Keratinocyte (primary cell): ENCODE measurements around the gene XPC. TPM values are rescaled to one million over a fixed set of nuclear protein-coding genes. Genes with fewer than 3 reads are reported as not detected.

ENCODE experiments used
- DNase-seq: peaks from one replicate; pipeline ENCODE4 v3.0.0-alpha.2; 2011; ENCODE audit warnings: low read depth, missing footprints, low spot score
- FAIRE-seq: peaks from 2 replicates; lab custom pipeline; 2011; peaks lifted over from hg19 to GRCh38; lab: Jason Lieb, UNC
- H2AFZ ChIP-seq: 2 replicates; pipeline ENCODE4 v1.6.0; 2012; ENCODE audit warnings: low read length, control low read depth, inconsistent platforms; ENCODE audit not compliant: control insufficient read depth
- H3K27ac ChIP-seq: 2 replicates; pipeline ENCODE4 v1.5.1; 2011; ENCODE audit warnings: low read length; ENCODE audit not compliant: control insufficient read depth, insufficient read depth
- H3K27me3 ChIP-seq: 3 replicates; pipeline ENCODE4 v1.6.0; 2011; ENCODE audit warnings: low read length; ENCODE audit not compliant: control insufficient read depth, insufficient read depth; ENCODE audit errors: extremely low read depth
- H3K36me3 ChIP-seq, 2 experiments: 2 replicates in 1 of 2; 3 replicates in 1 of 2; pipeline ENCODE4 v1.5.1; 2011; ENCODE audit warnings: low read length in 2 of 2, mild to moderate bottlenecking in 1 of 2; ENCODE audit not compliant: control insufficient read depth in 2 of 2, insufficient read depth in 2 of 2; ENCODE audit errors: extremely low read depth in 1 of 2
- H3K4me1 ChIP-seq: 3 replicates; pipeline ENCODE4 v1.5.1; 2011; ENCODE audit warnings: low read length; ENCODE audit not compliant: control insufficient read depth, insufficient read depth; ENCODE audit errors: extremely low read depth
- H3K4me2 ChIP-seq: 3 replicates; pipeline ENCODE4 v1.6.0; 2011; ENCODE audit warnings: low read depth, low read length; ENCODE audit not compliant: control insufficient read depth, insufficient read depth; ENCODE audit errors: extremely low read depth
- H3K4me3 ChIP-seq, 3 experiments: fragments of 200-600 bp in 1 of 3; sonication (generic) in 1 of 3; 2 replicates in 2 of 3; 3 replicates in 1 of 3; pipeline ENCODE4 v1.5.1; 2011 to 2016; ENCODE audit warnings: low read length in 3 of 3, mild to moderate bottlenecking in 3 of 3, control low read depth in 2 of 3, inconsistent platforms in 1 of 3, low read depth in 1 of 3, mixed read lengths in 1 of 3, mixed run types in 1 of 3, moderate library complexity in 1 of 3; ENCODE audit not compliant: control insufficient read depth in 2 of 3, insufficient read depth in 2 of 3; ENCODE audit errors: extremely low read depth in 1 of 3
- H3K79me2 ChIP-seq: 2 replicates; pipeline ENCODE4 v1.6.0; 2012; ENCODE audit warnings: low read length; ENCODE audit not compliant: control insufficient read depth, insufficient read depth
- H3K9ac ChIP-seq: 3 replicates; pipeline ENCODE4 v1.6.0; 2011; ENCODE audit warnings: low read length; ENCODE audit not compliant: control insufficient read depth, insufficient read depth; ENCODE audit errors: extremely low read depth
- H3K9me1 ChIP-seq: 3 replicates; pipeline ENCODE4 v1.6.0; 2011; ENCODE audit warnings: low read length; ENCODE audit not compliant: control insufficient read depth, insufficient read depth; ENCODE audit errors: extremely low read depth
- H3K9me3 ChIP-seq: 2 replicates; pipeline ENCODE4 v1.5.1; 2012; ENCODE audit warnings: low read depth, low read length; ENCODE audit not compliant: control insufficient read depth
- H4K20me1 ChIP-seq: 3 replicates; pipeline ENCODE4 v1.6.0; 2011; ENCODE audit warnings: low read length; ENCODE audit not compliant: control insufficient read depth, insufficient read depth; ENCODE audit errors: extremely low read depth
- EZH2 ChIP-seq: IDR thresholded peaks from one replicate; pipeline ENCODE4 v1.6.1; 2012; ENCODE audit warnings: inconsistent platforms, mild to moderate bottlenecking, low read length, moderate library complexity
- dilution Hi-C: fragments of 300-500 bp; cut with MboI; formaldehyde crosslinking; loops from one replicate; pipeline ENCODE4 v1.7.0; 2020; ENCODE audit warnings: low sequenced_read_pairs; ENCODE audit not compliant: extremely low pct_ligation_motif_present
- polyA plus RNA-seq, 5 experiments: library from polyadenylated mRNA; depleted of rRNA in 3 of 5; stranded (reverse) in 3 of 5; stranded (forward) in 1 of 5; unstranded in 1 of 5; fragments of >200 nt; gene quantifications; 1 replicate in 1 of 5; 2 replicates in 3 of 5; 3 replicates in 1 of 5; pipeline versions ENCODE4 v1.2.1 to v1.2.3, GENCODE V29; 2011 to 2012; ENCODE audit warnings: missing spikeins in 2 of 5, low read depth in 1 of 5, low replicate concordance in 1 of 5
- TF ChIP-seq, protein P1 (sequence below), 3 experiments: IDR thresholded peaks in 1 of 3; conservative IDR thresholded peaks in 1 of 3; optimal IDR thresholded peaks in 1 of 3; 2 replicates in 2 of 3; 3 replicates in 1 of 3; pipeline versions ENCODE3 to v1.5.1; 2011; ENCODE audit warnings: low read length in 3 of 3, mild to moderate bottlenecking in 3 of 3, moderate library complexity in 2 of 3, control low read depth in 1 of 3, inconsistent platforms in 1 of 3; ENCODE audit not compliant: insufficient read depth in 2 of 3; ENCODE audit errors: extremely low read depth in 1 of 3

XPC gene
- polyA plus RNA-seq, 1 donor (not counting 4 experiments of a cell fraction or from before 2014, with no cell fraction given): 24.9 TPM

DNA sequence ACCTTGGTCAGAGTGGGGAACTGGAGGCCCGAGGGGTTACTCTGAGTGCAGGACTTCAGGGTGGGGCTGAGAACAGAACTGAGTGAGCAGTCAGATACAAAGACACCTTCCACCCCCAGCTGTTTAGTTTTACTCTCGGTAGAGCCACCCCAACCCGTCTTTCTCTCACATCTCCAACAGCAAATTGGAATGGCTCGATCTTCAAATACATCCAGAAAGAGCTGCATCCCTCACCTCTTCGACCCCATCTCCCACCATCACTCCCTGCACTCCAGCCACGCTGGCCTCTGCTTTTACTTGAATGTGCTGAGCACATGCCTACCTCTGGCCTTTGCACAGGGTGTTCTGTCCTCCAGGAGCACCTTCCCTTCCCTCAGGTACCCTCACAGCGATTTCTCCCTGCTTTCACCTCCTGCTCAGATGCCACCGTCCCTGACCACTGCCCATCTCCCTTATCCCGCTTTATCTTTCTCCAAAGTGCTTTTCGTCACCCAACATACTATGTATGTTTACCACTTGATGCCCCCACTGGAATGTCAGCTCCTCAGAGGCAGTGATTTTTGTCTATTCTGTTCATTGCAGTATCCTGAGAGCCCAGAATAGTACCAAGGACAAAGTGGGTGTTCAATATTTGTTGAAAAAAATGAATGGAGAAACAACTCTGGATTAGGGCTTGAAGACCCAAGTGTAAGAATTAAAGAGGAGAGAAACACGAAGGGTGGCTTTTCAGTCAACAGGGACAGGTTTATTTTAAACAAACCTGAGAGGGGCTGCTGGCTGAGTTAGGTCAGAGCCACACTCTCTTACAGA, 58.1 kb downstream of the XPC start:
- Histone ChIP-seq H2AFZ (no peak overlapping the region), H3K9me1 (no peaks in the 10 kb centered on the region), H3K79me2 (peaks cover 41% of the 10 kb centered on the region), H3K4me1 (peaks cover 28% of the 10 kb centered on the region), H3K4me2 (no peak overlapping the region), H3K36me3 (peaks cover 18 to 27% of the 10 kb centered on the region in 2 experiments), H3K9ac (no peak overlapping the region), H3K27me3 (no peaks in the 10 kb centered on the region), H3K27ac (no peak overlapping the region), H3K9me3 (no peaks in the 10 kb centered on the region), H4K20me1 (no peaks in the 10 kb centered on the region), H3K4me3 (no peak overlapping the region)
- DNase-seq: no peak
- TF ChIP-seq, protein P1, sequence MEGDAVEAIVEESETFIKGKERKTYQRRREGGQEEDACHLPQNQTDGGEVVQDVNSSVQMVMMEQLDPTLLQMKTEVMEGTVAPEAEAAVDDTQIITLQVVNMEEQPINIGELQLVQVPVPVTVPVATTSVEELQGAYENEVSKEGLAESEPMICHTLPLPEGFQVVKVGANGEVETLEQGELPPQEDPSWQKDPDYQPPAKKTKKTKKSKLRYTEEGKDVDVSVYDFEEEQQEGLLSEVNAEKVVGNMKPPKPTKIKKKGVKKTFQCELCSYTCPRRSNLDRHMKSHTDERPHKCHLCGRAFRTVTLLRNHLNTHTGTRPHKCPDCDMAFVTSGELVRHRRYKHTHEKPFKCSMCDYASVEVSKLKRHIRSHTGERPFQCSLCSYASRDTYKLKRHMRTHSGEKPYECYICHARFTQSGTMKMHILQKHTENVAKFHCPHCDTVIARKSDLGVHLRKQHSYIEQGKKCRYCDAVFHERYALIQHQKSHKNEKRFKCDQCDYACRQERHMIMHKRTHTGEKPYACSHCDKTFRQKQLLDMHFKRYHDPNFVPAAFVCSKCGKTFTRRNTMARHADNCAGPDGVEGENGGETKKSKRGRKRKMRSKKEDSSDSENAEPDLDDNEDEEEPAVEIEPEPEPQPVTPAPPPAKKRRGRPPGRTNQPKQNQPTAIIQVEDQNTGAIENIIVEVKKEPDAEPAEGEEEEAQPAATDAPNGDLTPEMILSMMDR (optimal IDR thresholded peaks at IDR 0.05 in 1 of 3, IDR thresholded peaks at IDR 0.05 in 1 of 3, conservative IDR thresholded peaks at IDR 0.05 in 1 of 3; ENCODE audit: extremely low read depth in 1 of 3, insufficient read depth in 2 of 3, low read length in 3 of 3): no peak
- TF ChIP-seq EZH2: no peak
- dilution Hi-C loops: no loop called here
- no peak for FAIRE-seq

DNA sequence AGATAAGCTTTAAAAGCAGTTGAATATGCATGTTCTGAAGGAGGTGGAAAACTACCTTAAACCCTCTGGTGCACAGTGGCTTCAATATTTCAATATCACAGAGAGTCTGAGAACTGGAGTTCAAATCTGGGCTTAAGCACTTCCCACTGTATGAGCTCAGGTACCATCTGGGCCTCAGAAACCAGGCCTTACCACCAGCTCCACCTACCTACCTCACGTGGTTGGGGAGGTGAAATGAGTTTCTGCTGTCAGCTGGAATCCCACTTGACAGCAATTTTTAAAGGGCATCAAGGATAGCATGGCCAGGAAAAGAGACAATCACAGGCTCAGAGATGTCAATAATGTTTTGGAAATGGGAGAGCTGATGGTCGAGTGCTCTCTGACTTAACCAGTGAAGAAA, 58.8 kb downstream of the XPC start:
- Histone ChIP-seq H3K27ac (no peak overlapping the region), H4K20me1 (no peaks in the 10 kb centered on the region), H3K4me2 (no peak overlapping the region), H3K9me3 (no peaks in the 10 kb centered on the region), H3K9ac (no peak overlapping the region), H3K27me3 (no peaks in the 10 kb centered on the region), H3K9me1 (no peaks in the 10 kb centered on the region), H3K79me2 (peaks cover 37% of the 10 kb centered on the region), H3K36me3 (peaks cover 21 to 34% of the 10 kb centered on the region in 2 experiments), H3K4me1 (peaks cover 28% of the 10 kb centered on the region), H3K4me3 (no peak overlapping the region), H2AFZ (no peak overlapping the region)
- TF ChIP-seq, protein P1 (optimal IDR thresholded peaks at IDR 0.05 in 1 of 3, IDR thresholded peaks at IDR 0.05 in 1 of 3, conservative IDR thresholded peaks at IDR 0.05 in 1 of 3; ENCODE audit: extremely low read depth in 1 of 3, insufficient read depth in 2 of 3, low read length in 3 of 3): no peak
- TF ChIP-seq EZH2: no peak
- FAIRE-seq (no peak), DNase-seq (no peak)
- dilution Hi-C loops: no loop called here
